ENCODE results near the gene MADCAM1.
A peak's percentile ranks its signal among the peaks of the same experiment; 100 is the strongest.

Gene MADCAM1

DNA sequence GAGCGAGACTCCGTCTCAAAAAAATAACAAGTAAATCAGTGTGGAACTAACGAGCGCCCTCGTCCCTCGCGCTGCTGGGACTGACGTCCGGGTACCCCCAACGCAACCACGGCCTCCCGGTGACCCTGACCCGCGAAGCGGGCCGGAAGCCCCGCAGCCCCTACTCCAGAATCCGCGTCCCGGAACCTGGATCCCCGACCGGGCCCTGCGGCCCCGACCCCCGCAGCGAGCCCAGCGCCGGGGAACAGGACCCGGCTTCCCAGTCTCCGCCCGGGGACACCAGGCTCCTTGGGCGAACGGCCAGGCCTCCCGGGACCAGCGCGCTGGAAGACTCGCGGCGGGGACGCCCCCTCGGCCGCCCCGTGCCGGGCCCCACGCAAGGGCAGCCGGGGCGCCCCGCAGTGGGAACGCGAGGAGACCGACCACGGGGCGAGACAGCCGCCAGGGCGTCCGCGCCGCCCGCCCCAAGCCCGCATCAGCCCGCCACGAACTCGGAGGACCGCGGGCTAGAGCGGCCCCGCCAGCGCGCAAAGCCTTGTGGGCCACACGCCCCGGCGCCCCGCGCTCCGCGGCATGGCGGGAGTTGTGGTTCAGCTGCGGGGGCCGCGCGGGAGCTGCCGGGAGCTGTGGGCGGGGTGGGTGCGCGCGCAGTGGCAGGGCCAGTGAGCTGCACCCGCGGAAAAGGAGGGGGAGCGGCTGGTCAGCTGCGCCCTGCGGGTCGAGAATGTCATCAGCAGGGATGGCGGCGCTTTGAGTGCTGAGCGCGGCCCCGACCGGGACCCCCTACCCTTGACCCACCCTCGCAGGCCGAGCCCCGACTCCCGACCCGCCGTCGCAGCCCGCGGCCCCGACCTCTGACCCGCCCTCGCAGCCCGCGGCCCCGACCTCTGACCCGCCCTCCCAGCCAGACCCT is 7.5 kb upstream of the MADCAM1 start:
- peak; percentile 84 to 85 for DNase-seq (ENCODE audit: low read depth in 2 of 2)

DNA sequence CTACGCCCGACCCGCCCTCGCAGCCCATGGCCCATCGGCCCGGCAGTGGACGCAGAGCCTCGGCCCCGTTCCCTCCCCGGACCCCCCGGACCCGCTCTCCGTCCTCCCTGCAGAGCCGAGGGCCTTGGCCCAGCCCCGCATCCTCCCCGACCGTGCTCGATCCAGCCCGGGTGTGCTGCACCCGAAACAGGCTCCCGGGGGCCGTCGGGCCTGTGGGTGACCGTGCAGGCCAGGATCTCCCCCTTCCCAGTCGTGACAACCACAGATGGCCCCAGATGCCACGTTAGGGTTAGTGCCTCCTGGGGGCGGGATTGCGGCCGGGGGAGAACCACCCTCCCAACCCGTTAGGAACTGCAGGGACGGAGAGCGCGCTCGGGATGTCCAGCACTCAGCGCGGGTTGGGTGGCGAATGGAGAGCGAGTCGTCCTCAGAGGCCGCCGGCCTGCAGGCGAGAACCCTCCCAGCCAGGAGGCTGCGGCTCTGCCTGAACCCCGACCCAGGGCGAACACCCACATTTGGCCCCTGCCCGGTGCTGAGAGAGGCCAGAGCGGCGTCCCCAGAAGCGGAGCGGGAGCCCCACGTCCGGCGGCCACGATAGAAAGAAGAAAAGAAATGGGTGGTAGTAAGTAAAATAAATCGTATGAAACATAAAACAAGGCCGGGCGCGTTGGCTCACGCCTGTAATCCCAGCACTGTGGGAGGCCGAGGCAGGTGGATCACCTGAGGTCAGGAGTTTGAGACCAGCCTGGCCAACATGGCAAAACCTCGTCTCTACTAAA is 6.7 kb upstream of the MADCAM1 start:
- DNase-seq (ENCODE audit: low read depth in 2 of 2): no peak

DNA sequence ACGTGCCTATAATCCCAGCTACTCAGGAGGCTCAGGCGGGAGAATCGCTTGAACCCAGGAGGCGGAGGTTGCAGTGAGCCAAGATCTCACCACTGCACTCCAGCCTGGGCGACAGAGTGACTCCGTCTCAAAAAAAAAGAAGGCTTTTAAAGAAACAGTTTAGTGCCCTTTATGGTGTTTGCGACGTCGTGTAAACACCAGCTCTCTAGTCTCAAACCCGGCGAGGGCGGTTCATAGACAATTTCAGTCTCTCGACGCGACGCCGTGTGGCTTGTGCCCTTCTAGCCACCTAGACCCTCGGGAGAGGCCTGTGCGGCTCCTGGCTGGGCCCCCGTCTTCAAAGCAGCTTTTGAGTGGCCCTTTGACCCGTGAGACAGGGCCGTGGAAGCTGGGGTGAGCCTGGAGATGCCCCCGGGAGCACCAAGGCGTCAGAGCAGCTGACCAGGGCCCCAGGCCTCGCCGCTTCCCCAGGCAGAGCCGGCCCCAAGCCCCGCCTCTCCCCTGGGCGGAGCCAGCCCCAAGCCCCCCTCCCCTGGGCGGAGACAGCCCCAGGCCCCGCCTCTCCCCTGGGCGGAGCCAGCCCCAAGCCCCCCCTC is 5.0 kb upstream of the MADCAM1 start:
- DNase-seq (ENCODE audit: low read depth in 2 of 2): no peak

DNA sequence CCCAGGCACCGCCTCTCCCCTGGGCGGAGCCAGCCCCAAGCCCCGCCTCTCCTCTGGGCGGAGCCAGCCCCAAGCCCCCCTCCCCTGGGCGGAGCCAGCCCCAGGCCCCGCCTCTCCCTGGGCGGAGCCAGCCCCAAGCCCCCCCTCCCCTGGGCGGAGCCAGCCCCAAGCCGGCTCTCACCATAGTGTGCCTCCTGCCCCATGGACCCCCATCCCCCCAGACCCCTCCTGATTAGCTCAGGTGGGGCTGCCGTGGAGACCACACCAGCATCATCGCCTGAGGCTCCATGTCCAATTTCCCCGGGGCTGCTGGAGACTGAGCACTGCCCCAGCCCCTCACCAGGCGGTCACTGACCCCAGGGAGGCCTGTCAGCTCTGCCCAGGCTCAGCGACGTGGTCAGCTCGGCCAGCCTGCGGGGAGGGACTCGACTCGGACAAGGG is 4.2 kb upstream of the MADCAM1 start:
- DNase-seq (ENCODE audit: low read depth in 2 of 2): no peak

DNA sequence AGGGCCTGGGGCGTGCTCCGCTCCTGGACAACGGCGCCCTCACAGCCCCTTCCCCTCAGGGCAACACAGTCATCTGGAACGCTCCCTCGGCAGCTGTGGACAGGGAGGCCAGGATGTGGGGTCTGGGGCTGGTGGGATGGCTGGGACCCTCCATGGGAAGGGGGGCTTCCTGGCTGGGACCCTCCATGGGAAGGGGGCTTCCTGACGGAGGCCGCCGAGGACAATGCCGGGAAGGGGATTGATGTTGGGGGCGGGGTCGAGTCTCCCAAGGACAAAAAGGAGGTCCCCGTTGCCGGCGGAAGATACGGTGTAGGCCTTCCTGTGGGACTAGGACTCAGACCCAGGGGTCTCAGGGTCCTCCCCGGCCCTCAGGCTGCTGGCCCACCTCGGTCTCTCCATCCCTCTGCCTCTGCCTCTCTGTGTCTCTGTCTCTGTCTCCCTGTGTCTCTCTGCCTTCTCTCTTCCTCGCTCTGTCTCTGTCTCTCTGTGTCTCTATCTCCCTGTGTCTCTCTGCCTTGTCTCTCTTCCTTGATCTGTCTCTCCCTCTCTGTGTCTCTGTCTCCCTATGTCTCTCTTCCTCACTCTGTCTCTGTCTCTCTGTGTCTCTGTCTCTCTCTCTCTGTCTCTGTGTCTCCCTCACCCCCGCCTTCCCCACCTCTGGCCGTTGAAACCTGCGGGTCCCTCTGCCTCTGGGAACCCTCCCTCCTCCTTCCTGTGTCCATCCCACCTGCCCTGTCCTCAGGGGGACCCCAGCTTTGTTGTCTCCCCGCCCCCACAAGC is 2.7 kb upstream of the MADCAM1 start:
- no peak for DNase-seq (ENCODE audit: low read depth in 2 of 2)

DNA sequence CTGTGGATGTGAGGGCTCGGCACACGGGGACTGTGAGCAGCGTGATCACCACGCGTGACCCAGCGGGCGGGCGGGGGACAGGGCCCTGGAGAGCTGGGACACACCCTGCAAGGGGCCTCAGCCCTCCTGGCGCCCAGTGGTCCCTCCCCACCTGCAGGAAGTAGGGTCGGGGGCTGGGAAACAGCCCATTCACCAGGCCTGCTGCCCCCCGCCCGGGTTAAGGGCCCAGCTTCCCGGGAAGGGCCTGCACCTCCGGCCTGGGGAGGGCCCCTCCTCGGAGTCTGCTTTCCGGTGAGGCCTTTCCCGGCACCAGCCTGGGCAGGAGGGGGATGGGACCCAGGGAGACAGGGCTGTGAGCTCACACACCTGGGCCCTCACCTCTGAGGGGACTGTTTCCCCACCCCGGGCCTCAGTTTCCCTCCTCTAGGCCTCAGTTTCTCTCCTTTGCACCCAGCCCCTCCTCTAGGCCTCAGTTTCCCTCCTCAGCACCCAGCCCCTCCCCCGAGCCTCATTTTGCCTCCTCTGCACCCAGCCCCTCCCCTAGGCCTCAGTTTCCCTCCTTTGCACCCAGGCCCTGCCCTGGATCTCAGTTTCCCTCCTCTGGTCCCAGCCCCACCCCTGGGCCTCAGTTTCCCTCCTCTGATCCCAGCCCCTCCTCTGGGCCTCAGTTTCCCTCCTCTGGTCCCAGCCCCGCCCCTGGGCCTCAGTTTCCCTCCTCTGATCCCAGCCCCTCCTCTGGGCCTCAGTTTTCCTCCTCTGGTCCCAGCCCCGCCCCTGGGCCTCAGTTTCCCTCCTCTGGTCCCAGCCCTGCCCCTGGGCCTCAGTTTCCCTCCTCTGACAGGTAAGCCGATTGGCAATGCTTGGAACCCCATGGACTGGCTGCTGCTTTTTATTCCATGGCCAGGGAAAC is 1.9 kb upstream of the MADCAM1 start:
- DNase-seq (ENCODE audit: low read depth in 2 of 2): no peak

DNA sequence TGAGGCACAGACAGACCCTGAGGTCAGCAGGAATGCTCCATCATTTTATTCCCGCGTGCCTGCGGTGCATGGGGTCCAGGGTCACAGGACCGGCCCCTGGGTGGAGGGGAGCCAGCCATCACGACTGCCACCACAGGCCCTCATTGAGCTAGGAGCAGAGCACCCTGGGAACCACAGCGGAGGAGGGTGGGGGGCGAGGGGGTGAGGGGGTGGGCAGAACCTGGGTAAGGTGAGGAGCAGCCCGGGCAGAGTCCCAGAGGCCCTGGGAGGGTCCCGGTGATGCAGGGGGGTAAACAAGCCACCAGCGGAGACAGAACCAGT is 1.2 kb upstream of the MADCAM1 start:
- DNase-seq (ENCODE audit: low read depth in 2 of 2): no peak

DNA sequence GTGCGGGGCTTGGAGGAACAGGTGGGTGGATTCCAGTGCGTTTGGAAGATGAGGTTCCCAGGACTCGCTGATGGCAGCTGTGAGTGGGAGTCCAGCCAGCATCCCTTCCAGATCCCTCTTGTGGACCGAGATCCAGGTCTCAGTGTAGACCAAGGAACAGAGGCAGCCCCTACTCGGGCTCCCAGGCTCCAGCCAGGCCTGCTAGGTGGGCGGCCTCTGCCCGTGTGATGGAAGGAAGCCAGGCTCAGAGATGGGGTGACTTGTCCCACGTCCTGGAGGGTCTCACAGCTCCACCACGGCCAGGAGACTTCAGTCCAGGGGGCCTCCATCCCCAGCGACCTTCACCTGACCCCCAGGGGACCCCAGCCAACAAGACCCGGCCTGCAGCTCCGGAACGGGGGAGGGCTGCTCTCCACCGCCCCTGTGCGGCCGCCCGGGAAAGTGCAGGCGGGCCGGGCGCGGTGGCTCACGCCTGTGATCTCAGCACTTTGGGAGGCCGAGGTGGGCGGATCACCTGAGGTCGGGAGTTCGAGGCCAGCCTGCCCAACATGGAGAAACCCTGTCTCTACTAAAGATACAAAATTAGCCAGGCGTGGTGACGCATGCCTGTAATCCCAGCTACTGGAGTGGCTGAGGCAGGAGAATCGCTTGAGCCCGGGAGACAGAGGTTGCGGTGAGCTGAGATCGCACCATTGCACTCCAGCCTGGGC is 729 bp upstream of the MADCAM1 start:
- no peak for DNase-seq (ENCODE audit: low read depth in 2 of 2)

DNA sequence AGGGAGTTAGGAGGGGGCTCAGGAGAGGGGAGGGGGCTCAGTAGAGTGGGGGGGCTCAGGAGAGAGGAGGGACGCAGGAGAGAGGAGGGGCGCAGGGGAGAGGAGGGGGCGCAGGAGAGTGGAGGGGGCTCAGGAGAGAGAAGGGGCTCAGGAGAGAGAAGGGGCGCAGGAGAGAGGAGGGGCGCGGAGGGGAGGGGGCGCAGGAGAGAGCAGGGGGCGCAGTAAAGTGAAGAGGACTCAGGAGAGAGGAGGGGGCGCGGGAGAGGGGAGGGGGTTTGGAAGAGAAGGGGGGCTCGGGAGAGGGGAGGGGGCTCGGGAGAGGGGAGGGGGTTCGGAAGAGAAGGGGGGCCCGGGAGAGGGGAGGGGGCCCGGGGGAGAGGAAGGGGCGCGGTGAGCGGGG is 700 bp downstream of the MADCAM1 start:
- no peak for DNase-seq (ENCODE audit: low read depth in 2 of 2)

DNA sequence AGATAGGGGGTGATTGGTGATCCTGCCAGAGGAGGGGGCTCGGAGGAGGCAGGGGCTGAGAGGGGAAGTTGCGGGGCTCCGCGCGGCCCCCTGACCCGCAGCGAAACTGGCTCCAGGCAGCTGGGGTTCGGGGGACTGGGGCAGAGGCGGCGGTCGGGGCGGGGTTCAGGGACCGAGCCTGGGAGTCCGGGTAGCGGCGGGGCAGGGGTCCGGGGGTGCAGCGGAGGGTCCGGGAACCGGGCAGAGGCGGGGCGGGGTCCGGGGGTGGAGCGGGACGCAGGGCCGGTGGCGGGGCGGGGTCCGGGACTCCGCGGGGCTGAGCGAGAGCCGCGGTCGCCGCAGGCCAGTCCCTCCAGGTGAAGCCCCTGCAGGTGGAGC is 1.2 kb downstream of the MADCAM1 start:
- DNase-seq (ENCODE audit: low read depth in 2 of 2): no peak

DNA sequence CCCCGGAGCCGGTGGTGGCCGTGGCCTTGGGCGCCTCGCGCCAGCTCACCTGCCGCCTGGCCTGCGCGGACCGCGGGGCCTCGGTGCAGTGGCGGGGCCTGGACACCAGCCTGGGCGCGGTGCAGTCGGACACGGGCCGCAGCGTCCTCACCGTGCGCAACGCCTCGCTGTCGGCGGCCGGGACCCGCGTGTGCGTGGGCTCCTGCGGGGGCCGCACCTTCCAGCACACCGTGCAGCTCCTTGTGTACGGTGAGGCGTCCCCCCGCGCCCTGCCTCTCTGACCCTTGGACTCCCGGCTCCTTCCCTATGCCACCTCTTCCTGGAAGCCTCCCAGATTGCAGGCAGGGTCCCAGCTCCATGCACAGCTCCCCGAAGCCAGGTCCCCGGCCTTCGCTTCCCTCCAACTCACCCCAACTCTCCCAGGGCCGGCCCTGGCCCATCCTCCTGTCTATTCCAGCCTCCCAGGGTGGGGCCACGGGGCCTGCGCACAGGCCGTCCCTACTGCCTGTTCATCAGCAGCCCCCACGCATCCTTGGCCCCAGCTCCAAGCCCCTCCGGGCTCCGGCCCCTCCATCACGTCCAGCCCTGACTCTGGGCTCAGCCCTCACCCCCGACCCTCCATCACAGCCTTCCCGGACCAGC is 1.7 kb downstream of the MADCAM1 start:
- no peak for DNase-seq (ENCODE audit: low read depth in 2 of 2)

DNA sequence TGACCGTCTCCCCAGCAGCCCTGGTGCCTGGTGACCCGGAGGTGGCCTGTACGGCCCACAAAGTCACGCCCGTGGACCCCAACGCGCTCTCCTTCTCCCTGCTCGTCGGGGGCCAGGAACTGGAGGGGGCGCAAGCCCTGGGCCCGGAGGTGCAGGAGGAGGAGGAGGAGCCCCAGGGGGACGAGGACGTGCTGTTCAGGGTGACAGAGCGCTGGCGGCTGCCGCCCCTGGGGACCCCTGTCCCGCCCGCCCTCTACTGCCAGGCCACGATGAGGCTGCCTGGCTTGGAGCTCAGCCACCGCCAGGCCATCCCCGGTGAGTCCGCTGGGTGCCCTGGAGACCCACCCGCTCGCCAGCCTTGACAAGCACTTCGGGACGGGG is 2.2 kb downstream of the MADCAM1 start:
- no peak for DNase-seq (ENCODE audit: low read depth in 2 of 2)

DNA sequence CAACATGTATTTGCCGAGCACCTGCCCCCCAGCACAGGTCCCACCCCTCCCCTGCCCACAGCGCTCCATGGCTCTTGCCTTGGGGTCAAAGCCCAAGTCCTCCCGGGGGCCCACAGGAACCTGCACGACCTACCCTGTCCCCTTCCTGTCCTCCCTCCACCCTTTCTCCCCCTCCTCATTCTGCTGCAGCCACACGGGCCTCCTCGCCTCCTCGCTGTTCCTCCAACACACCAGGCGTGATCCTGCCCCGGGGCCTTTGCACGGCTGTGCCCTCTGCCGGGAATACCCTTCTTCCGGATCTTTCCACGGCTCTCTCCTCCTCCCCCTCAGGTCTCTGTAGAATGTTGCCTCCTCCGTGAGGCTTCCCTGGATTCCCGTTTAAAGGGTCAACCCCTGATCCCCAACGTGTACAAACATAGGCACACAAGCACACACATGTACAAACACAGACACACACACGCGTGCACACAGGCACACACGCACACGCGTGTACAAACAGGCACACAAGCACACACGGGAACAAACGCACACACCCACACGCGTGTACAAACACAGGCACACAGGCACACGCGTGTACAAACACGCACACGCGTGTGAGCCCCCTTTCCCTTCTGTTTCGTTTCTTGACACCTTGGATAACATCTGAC is 2.8 kb downstream of the MADCAM1 start:
- DNase-seq (ENCODE audit: low read depth in 2 of 2): no peak

DNA sequence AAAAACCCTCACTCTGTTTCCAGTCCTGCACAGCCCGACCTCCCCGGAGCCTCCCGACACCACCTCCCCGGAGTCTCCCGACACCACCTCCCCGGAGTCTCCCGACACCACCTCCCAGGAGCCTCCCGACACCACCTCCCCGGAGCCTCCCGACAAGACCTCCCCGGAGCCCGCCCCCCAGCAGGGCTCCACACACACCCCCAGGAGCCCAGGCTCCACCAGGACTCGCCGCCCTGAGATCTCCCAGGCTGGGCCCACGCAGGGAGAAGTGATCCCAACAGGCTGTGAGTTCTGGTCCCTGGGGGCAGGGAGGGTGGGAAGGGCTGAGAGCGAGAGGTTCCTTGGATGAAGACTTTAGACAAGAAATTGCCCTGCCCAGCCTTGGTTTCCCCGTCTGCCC is 5.4 kb downstream of the MADCAM1 start:
- no peak for DNase-seq (ENCODE audit: low read depth in 2 of 2)

DNA sequence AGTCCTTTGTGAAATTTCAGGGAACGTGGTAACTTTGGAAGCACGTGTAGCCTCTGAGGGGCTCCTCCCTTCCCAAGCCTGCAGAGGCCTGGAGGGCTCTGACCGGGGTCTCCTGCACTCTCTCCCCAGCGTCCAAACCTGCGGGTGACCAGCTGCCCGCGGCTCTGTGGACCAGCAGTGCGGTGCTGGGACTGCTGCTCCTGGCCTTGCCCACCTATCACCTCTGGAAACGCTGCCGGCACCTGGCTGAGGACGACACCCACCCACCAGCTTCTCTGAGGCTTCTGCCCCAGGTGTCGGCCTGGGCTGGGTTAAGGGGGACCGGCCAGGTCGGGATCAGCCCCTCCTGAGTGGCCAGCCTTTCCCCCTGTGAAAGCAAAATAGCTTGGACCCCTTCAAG is 8.3 kb downstream of the MADCAM1 start:
- DNase-seq (ENCODE audit: low read depth in 2 of 2): no peak

DNA sequence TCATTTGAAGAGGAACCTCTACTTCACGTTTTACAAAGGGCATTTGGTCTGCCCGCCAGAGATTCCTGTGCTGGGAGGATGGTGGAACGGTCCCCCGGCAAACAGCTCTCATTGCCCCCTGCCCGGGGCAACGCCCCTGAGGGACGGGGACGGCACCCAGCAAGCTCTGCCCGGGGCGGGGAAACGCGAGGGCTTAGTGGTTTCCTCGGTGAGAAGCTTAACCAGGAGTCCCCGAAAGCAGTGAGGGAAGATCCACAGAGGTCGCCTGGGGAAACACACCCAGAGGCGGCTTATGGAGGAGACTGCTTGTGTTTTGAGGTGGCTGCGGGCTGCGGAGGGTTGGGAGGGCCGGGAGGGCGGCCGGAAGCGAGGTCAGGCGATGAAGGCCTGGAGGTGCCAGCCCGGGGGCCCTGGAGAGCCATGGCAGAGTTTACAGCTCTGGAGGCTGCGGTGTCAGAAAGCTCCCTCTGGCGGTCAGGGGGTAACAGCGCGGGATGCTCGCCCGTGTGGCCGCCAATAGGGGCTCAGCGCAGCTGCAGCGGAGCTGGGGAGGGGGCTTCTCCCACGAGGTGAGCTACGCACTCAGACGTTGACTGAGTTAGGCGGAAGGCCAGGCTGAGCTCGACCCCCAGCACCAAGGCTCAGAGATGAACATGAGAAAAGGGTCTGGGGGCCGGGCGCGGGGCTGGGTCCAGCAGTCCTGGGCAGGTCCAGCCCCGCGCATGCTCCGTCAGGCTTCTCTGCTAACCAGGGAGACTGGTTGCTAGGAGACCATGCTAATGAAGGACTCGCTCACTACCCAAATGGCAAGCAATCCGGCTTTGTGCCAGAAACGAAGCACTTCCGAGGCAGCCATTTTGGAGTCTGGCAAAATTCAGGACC is 10.4 kb downstream of the MADCAM1 start:
- DNase-seq (ENCODE audit: low read depth in 2 of 2): peak; percentile 80 to 83

DNA sequence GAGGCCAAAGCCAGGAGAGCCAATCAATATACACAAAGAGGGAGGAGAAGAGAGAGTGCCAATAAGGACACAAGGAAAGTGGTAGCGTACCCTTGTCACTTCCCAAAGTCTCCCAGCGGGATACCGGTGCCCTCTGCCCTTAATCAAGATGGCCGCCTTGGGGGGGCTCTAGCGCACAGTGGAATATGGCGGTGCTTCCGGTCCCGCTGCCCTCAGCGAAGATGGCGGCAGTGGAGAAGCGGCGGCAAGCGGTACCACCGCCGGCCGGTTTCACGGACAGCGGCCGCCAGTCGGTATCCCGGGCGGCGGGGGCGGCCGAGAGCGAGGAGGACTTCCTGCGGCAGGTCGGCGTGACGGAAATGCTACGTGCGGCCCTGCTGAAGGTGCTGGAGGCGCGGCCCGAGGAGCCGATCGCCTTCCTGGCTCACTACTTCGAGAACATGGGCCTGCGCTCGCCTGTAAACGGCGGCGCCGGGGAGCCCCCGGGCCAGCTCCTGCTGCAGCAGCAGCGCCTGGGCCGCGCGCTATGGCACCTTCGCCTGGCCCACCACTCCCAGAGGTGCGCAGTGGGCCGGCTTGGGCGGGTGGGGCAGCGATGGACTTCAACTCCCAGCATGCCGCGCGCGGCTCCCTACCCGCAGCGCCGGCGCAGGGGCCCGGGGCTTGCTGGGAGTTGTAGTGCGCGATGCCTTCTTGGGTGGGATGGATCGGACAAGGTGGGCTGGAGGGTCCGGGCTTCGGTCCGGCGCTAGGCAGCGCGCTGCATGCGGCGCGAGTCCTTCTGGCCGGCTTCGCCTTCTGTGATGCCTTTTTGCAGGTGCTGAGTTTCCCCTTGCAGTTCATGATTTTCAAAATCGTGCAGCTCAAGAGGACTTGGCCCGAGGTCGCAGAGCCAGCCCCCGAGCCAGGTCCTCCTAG is 11.3 kb downstream of the MADCAM1 start, which contains the start of gene TPGS1:
TPGS1 (plus strand) TSS at position 212 of the 918 bp plus-strand sequence; CDS start at position 222, 10 bp downstream.
- peak; percentile 45 for DNase-seq (ENCODE audit: low read depth in 2 of 2)
